ENCODE results near the gene OR6J1. TPM values are rescaled to one million over a fixed set of nuclear protein-coding genes. Genes with fewer than 3 reads are reported as not detected.
"Not testable (repeated sequence)": the region's sequence is repeated elsewhere in the genome, so short reads cannot be mapped to it uniquely, and the experiment has no call there.

The OR6J1 gene
- polyA plus RNA-seq, 1 experiment = not detected

GRCh38 chr14:22648506-22648905, 4.4 kb upstream of the OR6J1 start:
- Histone ChIP-seq H3K27me3 (ENCODE audit: control insufficient read depth, insufficient read depth, low read length) (no peaks in the 10 kb centered on the region), H3K4me3 (ENCODE audit: low read depth, low read length) (no peak overlapping the region), H3K9me3 (ENCODE audit: control insufficient read depth, insufficient read depth, low read length) (no peaks in the 10 kb centered on the region), H3K27ac (ENCODE audit: low read depth, low read length) (no peak overlapping the region)
- no peak for TF ChIP-seq CTCF (IDR thresholded peaks at IDR 0.05; ENCODE audit: low read depth, low read length)
- ChIA-PET POLR2A (no interaction called here), CTCF (interaction anchor here (0.6 to 2.1 kb wide), 3 partner anchors 78 to 483 kb away, joined by 3 to 18 read pairs (median 6); no protein-coding TSS in a partner anchor)
- DNase-seq (ENCODE audit: low read depth, low spot score) = no peak

GRCh38 chr14:22646570-22647254, 2.6 kb upstream of the OR6J1 start:
- POLR2A ChIA-PET = no interaction called here
- DNase-seq (ENCODE audit: low read depth, low spot score) = peak; percentile 13
- no peak overlapping the region for H3K27ac ChIP-seq (ENCODE audit: low read depth, low read length)
- no peaks in the 10 kb centered on the region for H3K27me3 ChIP-seq (ENCODE audit: control insufficient read depth, insufficient read depth, low read length)
- no peak overlapping the region for H3K4me3 ChIP-seq (ENCODE audit: low read depth, low read length)
- CTCF ChIA-PET = interaction anchor here (0.5 to 1.6 kb wide), 7 partner anchors 10 to 1653 kb away, joined by 3 to 7 read pairs (median 4); no protein-coding TSS in a partner anchor
- no peak for TF ChIP-seq CTCF (IDR thresholded peaks at IDR 0.05; ENCODE audit: low read depth, low read length)
- H3K9me3 ChIP-seq (ENCODE audit: control insufficient read depth, insufficient read depth, low read length) = no peaks in the 10 kb centered on the region

- TF ChIP-seq CTCF (IDR thresholded peaks at IDR 0.05; ENCODE audit: low read depth, low read length) = no peak
- ChIA-PET POLR2A (no interaction called here), CTCF (interaction anchor here (0.6 to 2.6 kb wide), 3 partner anchors 11 to 72 kb away, joined by 3 to 7 read pairs (median 5); no protein-coding TSS in a partner anchor)
- no peak overlapping the region for H3K4me3 ChIP-seq (ENCODE audit: low read depth, low read length)
- DNase-seq (ENCODE audit: low read depth, low spot score) = no peak
- no peaks in the 10 kb centered on the region; the same call in 1 of the 2 replicates for H3K9me3 ChIP-seq (ENCODE audit: control insufficient read depth, insufficient read depth, low read length)
- H3K27me3 ChIP-seq (ENCODE audit: control insufficient read depth, insufficient read depth, low read length) = no peaks in the 10 kb centered on the region
- H3K27ac ChIP-seq (ENCODE audit: low read depth, low read length) = no peak overlapping the region
These were observed 2.3 kb downstream of the OR6J1 start for GRCh38 chr14:22641846-22642245.

- Histone ChIP-seq H3K4me3 (ENCODE audit: low read depth, low read length) (no peak overlapping the region), H3K27ac (ENCODE audit: low read depth, low read length) (no peak overlapping the region), H3K9me3 (ENCODE audit: control insufficient read depth, insufficient read depth, low read length) (no peaks in the 10 kb centered on the region; the same call in 1 of the 2 replicates), H3K27me3 (ENCODE audit: control insufficient read depth, insufficient read depth, low read length) (no peaks in the 10 kb centered on the region)
- ChIA-PET CTCF (interaction anchor here (0.8 to 1.4 kb wide), 2 partner anchors 13 to 83 kb away, joined by 3 to 4 read pairs; no protein-coding TSS in a partner anchor), POLR2A (interaction anchor here (0.6 kb wide), 1 partner anchor 11 kb away, joined by 3 read pairs; no protein-coding TSS in a partner anchor)
- DNase-seq (ENCODE audit: low read depth, low spot score) = no peak
- no peak for TF ChIP-seq CTCF (IDR thresholded peaks at IDR 0.05; ENCODE audit: low read depth, low read length)
These were observed 4.0 kb downstream of the OR6J1 start for GRCh38 chr14:22640192-22640591.

- H3K4me3 ChIP-seq (ENCODE audit: low read depth, low read length); H3K27me3 ChIP-seq (ENCODE audit: control insufficient read depth, insufficient read depth, low read length); DNase-seq (ENCODE audit: low read depth, low spot score); POLR2A ChIA-PET; H3K27ac ChIP-seq (ENCODE audit: low read depth, low read length); H3K9me3 ChIP-seq (ENCODE audit: control insufficient read depth, insufficient read depth, low read length): not testable (repeated sequence)
- CTCF ChIA-PET = interaction anchor here (1.0 kb wide), 1 partner anchor 10 kb away, joined by 3 read pairs; no protein-coding TSS in a partner anchor
These were observed 8.2 kb downstream of the OR6J1 start for GRCh38 chr14:22635980-22636379.
